Embryonic facial prominence (tissue), 1 donor: ENCODE measurements around the gene RAD50.
"Not testable (repeated sequence)": the region's sequence is repeated elsewhere in the genome, so short reads cannot be mapped to it uniquely, and the experiment has no call there.

ENCODE experiments used
- DNase-seq: peaks from one replicate; pipeline ENCODE4 v3.0.0-alpha.2; 2016; ENCODE audit errors: extremely low spot score

RAD50 gene

GRCh38 chr5:132674671-132675506 is 118.1 kb downstream of the RAD50 start:
- DNase-seq: no peak

- no peak for DNase-seq
Observed at GRCh38 chr5:132675936-132676689, 119.3 kb downstream of the RAD50 start.

GRCh38 chr5:132677191-132677590 is 120.4 kb downstream of the RAD50 start:
- DNase-seq: no peak

GRCh38 chr5:132677682-132678400 is 121.1 kb downstream of the RAD50 start:
- peak; percentile 31 for DNase-seq

GRCh38 chr5:132678735-132679134 is 122.0 kb downstream of the RAD50 start:
- no peak for DNase-seq

- no peak for DNase-seq
Observed at GRCh38 chr5:132679166-132679565, 122.4 kb downstream of the RAD50 start.

- no peak for DNase-seq
Observed at GRCh38 chr5:132679717-132680380, 123.1 kb downstream of the RAD50 start.

GRCh38 chr5:132680780-132681475 is 124.2 kb downstream of the RAD50 start:
- DNase-seq: no peak

GRCh38 chr5:132681476-132681831 is 124.7 kb downstream of the RAD50 start:
- no peak for DNase-seq

- DNase-seq: no peak
Observed at GRCh38 chr5:132681983-132682382, 125.2 kb downstream of the RAD50 start.

GRCh38 chr5:132684491-132684890 is 127.7 kb downstream of the RAD50 start:
- DNase-seq: no peak

GRCh38 chr5:132684922-132685720 is 128.3 kb downstream of the RAD50 start:
- no peak for DNase-seq

- DNase-seq: no peak
Observed at GRCh38 chr5:132686193-132686592, 129.4 kb downstream of the RAD50 start.

- DNase-seq: no peak
Observed at GRCh38 chr5:132687995-132688394, 131.2 kb downstream of the RAD50 start.

- DNase-seq: no peak
Observed at GRCh38 chr5:132688536-132689339, 132.0 kb downstream of the RAD50 start.

GRCh38 chr5:132689513-132689912 is 132.7 kb downstream of the RAD50 start:
- no peak for DNase-seq

- DNase-seq: no peak
Observed at GRCh38 chr5:132690156-132690555, 133.4 kb downstream of the RAD50 start.

- not testable (repeated sequence) for DNase-seq
Observed at GRCh38 chr5:132691755-132692631, 135.2 kb downstream of the RAD50 start.

- no peak for DNase-seq
Observed at GRCh38 chr5:132692632-132692967, 135.8 kb downstream of the RAD50 start.
